ENCODE data around the gene OTOG. TPM values are rescaled to one million over a fixed set of nuclear protein-coding genes. Genes with fewer than 3 reads are reported as not detected.
"Not testable (repeated sequence)": the region's sequence is repeated elsewhere in the genome, so short reads cannot be mapped to it uniquely, and the experiment has no call there.

OTOG gene
- total and polyA plus RNA-seq, 9 donors, result not detected

- no peaks in the 10 kb centered on the region for H3K36me3 ChIP-seq
- no peak overlapping the region for H3K4me3 ChIP-seq
- intact Hi-C loops (cut with DNase I), result no loop called here
- TF ChIP-seq POLR2A (IDR thresholded peaks at IDR 0.05), result no peak
- TF ChIP-seq CTCF (IDR thresholded peaks at IDR 0.05), result no peak
- TF ChIP-seq EP300 (IDR thresholded peaks at IDR 0.05), result no peak
- no peaks in the 10 kb centered on the region for H3K9me3 ChIP-seq
- DNase-seq, result no peak
- no peaks in the 10 kb centered on the region for H3K4me1 ChIP-seq (ENCODE audit: insufficient read depth)
- 83 to 93% (median 83%) methylated on average over 5 of the region's 5 CpGs for WGBS, 3 donors
- H3K27me3 ChIP-seq, result no peaks in the 10 kb centered on the region
- H3K27ac ChIP-seq, result no peak overlapping the region
These were observed 66.9 kb downstream of the OTOG start for GRCh38 chr11:17613983-17614382.

- H3K27ac ChIP-seq; H3K4me3 ChIP-seq; H3K9me3 ChIP-seq; H3K36me3 ChIP-seq; H3K27me3 ChIP-seq; DNase-seq; intact Hi-C loops (cut with DNase I); H3K4me1 ChIP-seq (ENCODE audit: insufficient read depth): not testable (repeated sequence)
- 88 to 91% (median 88%) methylated on average over 4 of the region's 4 CpGs for WGBS, 3 donors
These were observed 75.7 kb downstream of the OTOG start for GRCh38 chr11:17622711-17623110.

GRCh38 chr11:17629113-17629512 lies 82.1 kb downstream of the OTOG start:
- no peak for DNase-seq
- TF ChIP-seq POLR2A (IDR thresholded peaks at IDR 0.05) (no peak), EP300 (IDR thresholded peaks at IDR 0.05) (no peak), CTCF (IDR thresholded peaks at IDR 0.05) (no peak)
- H3K4me3 ChIP-seq, result no peak overlapping the region
- intact Hi-C loops (cut with DNase I), result no loop called here
- no peaks in the 10 kb centered on the region for H3K36me3 ChIP-seq
- 51 to 65% (median 62%) methylated on average over 5 of the region's 5 CpGs for WGBS, 3 donors
- no peak overlapping the region for H3K27ac ChIP-seq
- H3K9me3 ChIP-seq, result no peaks in the 10 kb centered on the region
- H3K4me1 ChIP-seq (ENCODE audit: insufficient read depth), result no peaks in the 10 kb centered on the region
- H3K27me3 ChIP-seq, result no peaks in the 10 kb centered on the region

- no peaks in the 10 kb centered on the region for H3K27me3 ChIP-seq
- no peak for DNase-seq
- no peak overlapping the region for H3K27ac ChIP-seq
- no peak overlapping the region for H3K4me3 ChIP-seq
- H3K36me3 ChIP-seq, result no peaks in the 10 kb centered on the region
- 73 to 78% (median 76%) methylated on average over 2 of the region's 2 CpGs for WGBS, 3 donors
- no peaks in the 10 kb centered on the region for H3K9me3 ChIP-seq
- TF ChIP-seq POLR2A (IDR thresholded peaks at IDR 0.05) (no peak), CTCF (IDR thresholded peaks at IDR 0.05) (no peak), EP300 (IDR thresholded peaks at IDR 0.05) (no peak)
- intact Hi-C loops (cut with DNase I), result no loop called here
- H3K4me1 ChIP-seq (ENCODE audit: insufficient read depth), result no peaks in the 10 kb centered on the region
These were observed 83.9 kb downstream of the OTOG start for GRCh38 chr11:17630936-17631335.

GRCh38 chr11:17631702-17632365 lies 84.8 kb downstream of the OTOG start:
- H3K4me1 ChIP-seq (ENCODE audit: insufficient read depth), result no peaks in the 10 kb centered on the region
- no peak overlapping the region for H3K4me3 ChIP-seq
- no peak overlapping the region for H3K27ac ChIP-seq
- H3K36me3 ChIP-seq, result no peaks in the 10 kb centered on the region
- H3K27me3 ChIP-seq, result no peaks in the 10 kb centered on the region
- DNase-seq, result no peak
- WGBS, 3 donors, result 89 to 92% (median 89%) methylated on average over 19 of the region's 19 CpGs
- intact Hi-C loops (cut with DNase I), result no loop called here
- no peaks in the 10 kb centered on the region for H3K9me3 ChIP-seq
- TF ChIP-seq POLR2A (IDR thresholded peaks at IDR 0.05) (no peak), CTCF (IDR thresholded peaks at IDR 0.05) (no peak), EP300 (IDR thresholded peaks at IDR 0.05) (no peak)

All from ovary (tissue), 9 donors.